GM21526 (cell line): ENCODE data around the gene KIF18A.
A peak's percentile ranks its signal among the peaks of the same experiment; 100 is the strongest.
"Not testable (repeated sequence)": the region's sequence is repeated elsewhere in the genome, so short reads cannot be mapped to it uniquely, and the experiment has no call there.

ENCODE experiments used
- ATAC-seq: cut with Tn5 transposase; IDR thresholded peaks from one replicate; pipeline ENCODE4 v1.9.1; 2021; ENCODE audit warnings: moderate library complexity; ENCODE audit not compliant: unreplicated experiment, low FRiP score

KIF18A gene

DNA sequence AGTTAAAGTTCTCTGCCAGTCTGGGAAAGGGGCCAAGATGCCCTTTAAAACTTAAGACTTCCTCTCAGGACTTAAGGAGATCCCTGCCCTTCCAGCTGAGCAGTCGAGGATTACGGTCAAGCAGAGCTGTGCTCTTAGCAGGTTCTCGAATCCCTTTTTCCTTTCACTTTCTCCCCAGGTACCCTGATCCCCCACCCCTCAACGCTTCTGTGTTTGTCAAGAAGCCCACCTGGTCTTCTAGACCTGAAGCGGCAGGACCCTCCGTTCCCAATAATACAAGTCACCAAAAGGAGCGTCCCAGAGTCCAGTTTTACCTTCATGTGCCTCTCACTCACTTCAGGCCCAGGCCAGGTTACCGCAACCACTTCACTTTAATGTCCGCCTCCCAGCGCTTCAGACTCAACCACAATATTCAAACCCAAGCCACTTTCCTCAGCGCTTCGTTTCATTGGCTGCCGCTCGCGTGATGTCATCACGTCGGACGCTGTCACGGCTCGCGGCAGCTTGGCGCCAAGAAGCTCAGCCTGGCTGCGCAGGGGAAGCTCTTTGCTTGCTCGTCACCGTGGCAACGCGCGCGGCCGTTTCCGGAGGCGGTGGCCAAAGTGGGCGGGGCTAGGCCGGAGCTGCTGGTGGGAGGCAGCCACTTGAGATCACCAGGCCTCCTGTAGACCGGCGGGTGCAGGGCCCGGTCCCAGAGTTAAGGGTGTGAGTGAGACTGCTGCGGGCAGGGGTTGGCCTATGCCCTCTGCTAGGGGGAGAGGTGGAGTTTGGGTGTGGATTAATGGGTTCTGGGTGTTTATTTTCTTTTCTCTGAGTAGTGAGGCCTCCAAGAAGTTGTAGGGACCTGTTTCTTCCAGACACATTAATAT, at the start of gene KIF18A, which contains the start of gene METTL15:
Gene KIF18A, minus strand, starts transcription at position 407 of the 869 bp plus-strand sequence. CDS start 10,209 bp downstream, outside the sequence.
Gene METTL15, plus strand, starts transcription at position 639 of the 869 bp plus-strand sequence. CDS start 4,947 bp downstream, outside the sequence.
- peak; percentile 93 for ATAC-seq

GRCh38 chr11:28153586-28153985, 45.6 kb upstream of the KIF18A start:
- ATAC-seq: no peak

GRCh38 chr11:28152743-28153142, 44.8 kb upstream of the KIF18A start:
- no peak for ATAC-seq

GRCh38 chr11:28146123-28146751, 38.3 kb upstream of the KIF18A start:
- ATAC-seq: no peak

GRCh38 chr11:28144808-28145207, 36.9 kb upstream of the KIF18A start:
- ATAC-seq: no peak

- ATAC-seq: no peak
Measured at GRCh38 chr11:28142724-28143123, 34.8 kb upstream of the KIF18A start.

- no peak for ATAC-seq
Measured at GRCh38 chr11:28140689-28141455, 32.9 kb upstream of the KIF18A start.

DNA sequence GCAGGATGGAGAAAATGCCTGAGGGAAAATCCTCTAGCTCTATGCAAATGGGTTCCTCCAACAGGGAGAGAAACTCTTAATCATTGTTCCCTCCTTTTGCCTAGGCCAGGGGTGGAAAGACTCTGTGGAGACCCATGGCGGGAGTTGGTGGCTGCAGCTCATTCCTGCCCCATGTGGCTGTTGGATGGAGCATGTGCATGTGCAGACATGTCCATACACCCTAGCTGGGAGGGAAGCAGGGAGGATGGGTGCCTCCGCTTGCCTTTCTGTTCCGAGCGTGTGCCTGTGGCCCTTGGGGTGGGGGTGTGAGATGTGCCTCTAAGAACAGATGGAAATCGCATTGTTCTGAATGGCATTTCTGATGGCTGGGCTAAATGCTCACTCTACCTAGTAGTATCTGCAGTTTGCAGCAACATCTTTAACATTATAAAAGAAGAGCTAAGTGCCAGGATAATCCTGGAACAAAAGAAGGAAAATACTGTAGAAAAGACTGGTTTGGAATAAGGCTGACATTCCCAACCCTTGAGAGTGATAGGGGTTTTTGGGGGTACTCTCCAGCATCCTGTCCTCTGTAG, 32.0 kb upstream of the KIF18A start:
- no peak for ATAC-seq

DNA sequence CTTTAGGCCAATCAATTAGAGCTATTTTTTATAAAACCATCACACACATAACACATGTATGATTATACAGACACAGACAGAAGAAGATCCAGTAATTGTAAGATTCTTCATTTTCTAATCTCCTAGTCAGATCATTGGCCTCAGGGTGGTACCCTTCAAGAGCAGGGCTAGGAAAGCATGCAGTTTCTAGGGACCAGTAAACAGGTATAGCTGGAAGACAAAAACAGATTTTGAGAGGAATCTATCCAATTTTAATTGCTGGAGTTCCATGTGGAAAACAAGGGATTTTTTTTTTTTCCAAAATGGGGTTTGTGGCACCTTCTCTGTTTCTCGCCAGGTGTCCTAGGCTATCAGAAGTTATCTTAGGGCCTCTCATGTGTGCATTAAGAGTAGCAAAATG, 29.9 kb upstream of the KIF18A start:
- no peak for ATAC-seq

DNA sequence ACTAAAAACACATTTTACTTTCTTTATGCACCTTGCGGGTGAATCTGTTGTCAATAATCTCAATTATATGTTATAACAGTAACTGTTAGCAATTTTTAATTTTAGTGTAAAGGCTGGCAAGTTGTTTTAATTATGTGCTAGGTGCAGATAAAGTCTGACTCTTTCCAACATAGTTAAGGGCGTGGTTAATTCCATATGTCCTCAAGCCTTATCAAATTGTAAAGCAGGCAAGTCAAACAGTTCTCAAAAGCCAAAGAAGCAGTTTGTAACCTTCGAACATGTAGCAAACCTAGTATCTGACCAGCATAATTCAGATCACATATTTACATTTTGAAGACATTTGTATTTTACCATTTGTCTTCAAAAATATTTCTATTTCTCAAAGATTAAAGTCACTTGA, 29.4 kb upstream of the KIF18A start:
- no peak for ATAC-seq

GRCh38 chr11:28136157-28136556, 28.2 kb upstream of the KIF18A start:
- ATAC-seq: not testable (repeated sequence)

DNA sequence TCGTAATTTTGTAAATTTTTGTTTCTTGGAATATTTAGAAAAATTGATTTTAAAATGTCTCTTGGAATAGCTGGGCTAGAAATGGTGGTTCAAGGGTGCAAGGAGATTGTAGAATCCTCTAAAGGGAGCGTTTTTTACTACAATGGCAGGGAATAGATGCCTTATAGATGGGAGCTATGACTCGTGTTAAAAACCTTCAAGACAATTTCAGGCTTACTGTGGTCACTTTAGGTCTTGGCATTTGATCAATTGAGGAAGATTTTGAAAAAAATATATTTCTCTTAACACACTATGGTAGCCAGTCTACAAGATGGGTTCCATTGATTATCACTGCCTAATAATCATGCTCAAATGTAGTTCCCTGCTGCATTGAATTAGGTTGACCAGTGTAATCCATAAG, 25.2 kb upstream of the KIF18A start:
- no peak for ATAC-seq

DNA sequence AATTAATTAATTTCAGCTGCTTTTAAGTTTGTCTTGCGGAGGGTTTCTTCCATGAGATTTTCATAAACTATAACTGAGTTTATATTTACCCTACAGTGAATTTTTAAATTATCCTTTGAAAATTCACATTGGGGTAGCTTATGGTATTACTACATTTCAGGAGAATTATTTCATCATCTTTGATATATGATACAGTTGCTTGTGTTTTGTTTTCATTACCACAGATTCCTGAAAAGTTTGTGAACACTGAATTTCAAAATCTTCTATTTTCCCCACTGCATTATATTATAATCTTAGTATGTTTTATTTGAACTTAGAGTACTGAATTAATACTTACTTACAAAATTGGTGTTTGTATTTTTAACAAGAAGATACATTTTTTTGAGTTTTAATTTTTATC, 24.6 kb upstream of the KIF18A start:
- no peak for ATAC-seq

GRCh38 chr11:28123151-28123581, 15.2 kb upstream of the KIF18A start:
- ATAC-seq: no peak

DNA sequence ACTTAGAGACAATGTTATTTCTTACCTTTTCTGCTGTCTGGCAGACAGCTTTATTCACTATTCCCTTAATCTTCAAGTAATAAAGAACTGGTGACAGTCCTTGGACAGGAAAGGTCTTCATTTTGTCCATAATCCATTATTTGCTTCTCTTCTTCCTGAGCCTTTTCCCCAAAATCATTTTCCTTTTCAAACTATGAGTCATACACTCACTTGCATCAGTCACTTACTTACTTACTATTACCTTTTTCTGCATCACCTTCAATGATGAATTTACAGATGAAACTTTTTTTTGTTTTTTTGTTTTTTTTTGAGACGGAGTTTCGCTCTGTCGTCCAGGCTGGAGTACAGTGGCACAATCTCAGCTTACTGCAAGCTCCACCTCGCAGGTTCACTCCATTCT, 9.8 kb upstream of the KIF18A start:
- no peak for ATAC-seq

GRCh38 chr11:28114731-28115130, 6.8 kb upstream of the KIF18A start:
- no peak for ATAC-seq

- no peak for ATAC-seq
Measured at GRCh38 chr11:28114116-28114515, 6.2 kb upstream of the KIF18A start.

DNA sequence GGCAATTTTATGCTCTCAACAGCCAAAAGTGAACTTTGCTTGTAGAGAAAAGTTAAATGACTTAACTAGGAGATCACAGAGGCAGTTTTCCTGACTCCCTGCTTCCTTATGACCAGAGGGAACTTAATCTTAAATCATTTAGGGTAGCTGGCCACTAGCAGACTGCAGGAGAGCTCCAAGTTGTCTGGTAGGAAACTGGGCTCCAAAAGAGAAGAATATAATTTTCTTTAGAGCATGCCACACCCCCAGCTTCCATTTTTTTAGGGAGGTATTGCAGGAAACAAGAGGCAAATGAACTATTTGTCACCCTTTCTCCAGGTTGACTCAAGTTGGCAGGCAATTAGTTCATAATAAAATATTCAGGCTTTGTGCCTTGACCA, 2.9 kb upstream of the KIF18A start:
- no peak for ATAC-seq

GRCh38 chr11:28110108-28110820, 2.3 kb upstream of the KIF18A start:
- peak; percentile 34 for ATAC-seq

DNA sequence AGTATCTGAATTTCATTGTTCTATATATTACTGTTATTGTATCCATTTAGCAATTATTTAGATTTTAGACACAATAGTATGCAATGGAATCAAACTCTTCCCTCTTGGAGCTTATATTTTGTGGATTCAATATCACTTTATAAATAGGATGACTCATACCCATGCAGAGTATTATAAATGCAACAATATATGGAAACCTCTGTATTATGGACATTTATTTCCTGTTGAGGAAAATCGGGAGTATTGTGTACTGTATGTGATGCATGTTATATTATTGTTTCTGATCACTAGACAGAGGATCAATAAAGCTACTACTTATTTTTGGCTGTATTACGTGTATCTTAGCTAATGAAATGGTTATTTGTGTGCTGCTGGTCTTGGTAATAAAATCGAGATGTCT, 1.0 kb upstream of the KIF18A start:
- no peak for ATAC-seq
